Neural cell (in vitro differentiated cells): ENCODE data around the gene CDT1. TPM values are rescaled to one million over a fixed set of nuclear protein-coding genes. Genes with fewer than 3 reads are reported as not detected.

Experiments
- H2AFZ ChIP-seq: fragments of 200-600, 300-800 bp; sonication (generic), shearing (Covaris generic); 2 replicates; pipeline ENCODE4 v1.6.0; 2014; ENCODE audit warnings: low read depth, mild to moderate bottlenecking, antibody characterized with exemption, low read length, moderate library complexity
- H3F3A ChIP-seq: fragments of 200-600 bp; shearing (Covaris generic); 2 replicates; pipeline ENCODE4 v1.6.1; 2016; ENCODE audit warnings: mild to moderate bottlenecking, moderate library complexity, mixed read lengths, antibody characterized with exemption, low read length; ENCODE audit not compliant: insufficient read depth, poor library complexity, severe bottlenecking
- H3K27ac ChIP-seq: fragments of 200-600, 300-800 bp; sonication (generic), shearing (Covaris generic); 2 replicates; pipeline ENCODE4 v1.5.1; 2014; ENCODE audit warnings: mild to moderate bottlenecking, low read length, moderate library complexity
- H3K27me3 ChIP-seq: fragments of 300-800, 200-600 bp; sonication (generic), shearing (Covaris generic); 2 replicates; pipeline ENCODE4 v1.6.0; 2014; ENCODE audit warnings: mild to moderate bottlenecking, low read depth, low read length, moderate library complexity; ENCODE audit not compliant: insufficient read depth
- H3K36me3 ChIP-seq: fragments of 300-800, 200-600 bp; sonication (generic), shearing (Covaris generic); 2 replicates; pipeline ENCODE4 v1.5.1; 2014; ENCODE audit warnings: mild to moderate bottlenecking, antibody characterized with exemption, low read length, moderate library complexity; ENCODE audit not compliant: insufficient read depth
- H3K4me2 ChIP-seq: fragments of 300-800, 200-600 bp; sonication (generic), shearing (Covaris generic); 2 replicates; pipeline ENCODE4 v1.6.0; 2014; ENCODE audit warnings: mild to moderate bottlenecking, low read length
- H3K4me3 ChIP-seq: fragments of 300-800, 200-600 bp; sonication (generic), shearing (Covaris generic); 2 replicates; pipeline ENCODE4 v1.5.1; 2014; ENCODE audit warnings: mild to moderate bottlenecking, low read length, moderate library complexity
- H3K79me2 ChIP-seq: fragments of 200-600 bp; shearing (Covaris generic); replicated peaks from 2 replicates; pipeline ENCODE4 v1.6.0; 2014; ENCODE audit warnings: mild to moderate bottlenecking, low read length, moderate library complexity; ENCODE audit not compliant: insufficient read depth
- H3K9ac ChIP-seq: fragments of 300-800, 200-600 bp; sonication (generic), shearing (Covaris generic); 2 replicates; pipeline ENCODE4 v1.6.1; 2016; ENCODE audit warnings: mild to moderate bottlenecking, low read length, mixed read lengths
- H3K9me2 ChIP-seq: fragments of 200-600 bp; shearing (Covaris generic); 2 replicates; pipeline ENCODE4 v1.6.1; 2016; ENCODE audit warnings: mild to moderate bottlenecking, low read length, mixed read lengths; ENCODE audit not compliant: insufficient read depth
- H3K9me3 ChIP-seq: fragments of 200-600, 300-800 bp; sonication (generic), shearing (Covaris generic); 2 replicates; pipeline ENCODE4 v1.6.1; 2016; ENCODE audit warnings: mild to moderate bottlenecking, mixed run types, low read length, moderate library complexity, mixed read lengths
- H4K20me1 ChIP-seq: fragments of 200-600 bp; shearing (Covaris generic); 2 replicates; pipeline ENCODE4 v1.6.1; 2016; ENCODE audit warnings: mild to moderate bottlenecking, mixed run types; ENCODE audit not compliant: insufficient read depth
- CTCF ChIP-seq: fragments of 450-650 bp; IDR thresholded peaks from 2 replicates; pipeline ENCODE4 v1.5.1; 2014; ENCODE audit warnings: antibody characterized with exemption, mild to moderate bottlenecking, moderate library complexity; ENCODE audit not compliant: poor library complexity, severe bottlenecking
- EZH2 ChIP-seq: fragments of 200-600, 300-800 bp; shearing (Covaris generic), sonication (generic); IDR thresholded peaks from 2 replicates; pipeline ENCODE4 v1.6.1; 2014; ENCODE audit warnings: antibody characterized with exemption, low read length, borderline replicate concordance, mild to moderate bottlenecking; ENCODE audit not compliant: insufficient read depth, poor library complexity, severe bottlenecking
- MXI1 ChIP-seq: fragments of 450-650 bp; conservative IDR thresholded peaks from 2 replicates; pipeline ENCODE4 v1.6.1; 2014; ENCODE audit warnings: antibody characterized with exemption, mild to moderate bottlenecking; ENCODE audit not compliant: poor library complexity, severe bottlenecking
- POLR2AphosphoS5 ChIP-seq: IDR thresholded peaks from 2 replicates; pipeline ENCODE4 v1.6.1; 2012
- RAD21 ChIP-seq: fragments of 450-650 bp; conservative IDR thresholded peaks from 2 replicates; pipeline ENCODE4 v1.6.1; 2014; ENCODE audit warnings: antibody characterized with exemption, mild to moderate bottlenecking, moderate library complexity
- REST ChIP-seq: IDR thresholded peaks from 2 replicates; pipeline ENCODE4 v1.6.1; 2012; ENCODE audit warnings: borderline replicate concordance
- SMC3 ChIP-seq: fragments of 450-650 bp; conservative IDR thresholded peaks from 2 replicates; pipeline ENCODE4 v1.6.1; 2014; ENCODE audit warnings: antibody characterized with exemption, mild to moderate bottlenecking, moderate library complexity; ENCODE audit not compliant: poor library complexity
- TAF1 ChIP-seq: IDR thresholded peaks from 2 replicates; pipeline ENCODE4 v1.6.1; 2012; ENCODE audit warnings: low read depth
- polyA plus RNA-seq: library from polyadenylated mRNA; depleted of rRNA; stranded (reverse); fragments of >200 nt; gene quantifications from 2 replicates; pipeline ENCODE4 v1.2.3, GENCODE V29; 2014

CDT1 gene
- polyA plus RNA-seq, 1 donor from 2014 or later = 1.0 TPM

GRCh38 chr16:88854306-88855111 lies 50.9 kb downstream of the CDT1 start:
- Histone ChIP-seq H3K9me3 (no peaks in the 10 kb centered on the region), H4K20me1 (no peaks in the 10 kb centered on the region), H3K27ac (no peak overlapping the region), H3K4me2 (no peak overlapping the region), H3K36me3 (no peaks in the 10 kb centered on the region), H3F3A (no peaks in the 10 kb centered on the region), H3K4me3 (no peak overlapping the region), H3K79me2 (no peaks in the 10 kb centered on the region), H3K9me2 (no peaks in the 10 kb centered on the region), H2AFZ (no peak overlapping the region), H3K9ac (no peak overlapping the region), H3K27me3 (no peaks in the 10 kb centered on the region)
- TF ChIP-seq CTCF (no peak), REST (no peak), TAF1 (no peak), SMC3 (no peak), MXI1 (no peak), EZH2 (no peak), POLR2AphosphoS5 (no peak), RAD21 (no peak)

GRCh38 chr16:88855176-88855575 lies 51.6 kb downstream of the CDT1 start:
- no peaks in the 10 kb centered on the region for H3K9me3 ChIP-seq
- no peaks in the 10 kb centered on the region for H3K36me3 ChIP-seq
- H3K9me2 ChIP-seq = no peaks in the 10 kb centered on the region
- no peak overlapping the region for H3K27ac ChIP-seq
- no peaks in the 10 kb centered on the region for H4K20me1 ChIP-seq
- H2AFZ ChIP-seq = no peak overlapping the region
- no peaks in the 10 kb centered on the region for H3K27me3 ChIP-seq
- TF ChIP-seq EZH2 = no peak
- no peak for TF ChIP-seq TAF1
- no peak for TF ChIP-seq SMC3
- no peak for TF ChIP-seq RAD21
- TF ChIP-seq CTCF = no peak
- TF ChIP-seq REST = no peak
- no peaks in the 10 kb centered on the region for H3K79me2 ChIP-seq
- H3F3A ChIP-seq = no peaks in the 10 kb centered on the region
- no peak overlapping the region for H3K9ac ChIP-seq
- no peak overlapping the region for H3K4me3 ChIP-seq
- H3K4me2 ChIP-seq = no peak overlapping the region
